H54 (cell line): Measurements from ENCODE around the gene SEC24C.
A peak's percentile ranks its signal among the peaks of the same experiment; 100 is the strongest.
"Not testable (repeated sequence)": the region's sequence is repeated elsewhere in the genome, so short reads cannot be mapped to it uniquely, and the experiment has no call there.

ENCODE experiments used
- DNase-seq: peaks from one replicate; pipeline ENCODE4 v3.0.0; 2011; ENCODE audit warnings: low spot score, mixed read lengths; ENCODE audit not compliant: insufficient read length
- FAIRE-seq: peaks from 3 replicates; lab custom pipeline; 2011; peaks lifted over from hg19 to GRCh38; lab: Jason Lieb, UNC
- POLR2A ChIP-seq: IDR thresholded peaks from 2 replicates; pipeline ENCODE4 v1.6.1; 2011; ENCODE audit warnings: low read depth, mild to moderate bottlenecking, low read length

SEC24C gene

GRCh38 chr10:73717556-73717955 lies 26.6 kb upstream of the SEC24C start:
- FAIRE-seq (no peak), DNase-seq (no peak)
- no peak for TF ChIP-seq POLR2A

DNA sequence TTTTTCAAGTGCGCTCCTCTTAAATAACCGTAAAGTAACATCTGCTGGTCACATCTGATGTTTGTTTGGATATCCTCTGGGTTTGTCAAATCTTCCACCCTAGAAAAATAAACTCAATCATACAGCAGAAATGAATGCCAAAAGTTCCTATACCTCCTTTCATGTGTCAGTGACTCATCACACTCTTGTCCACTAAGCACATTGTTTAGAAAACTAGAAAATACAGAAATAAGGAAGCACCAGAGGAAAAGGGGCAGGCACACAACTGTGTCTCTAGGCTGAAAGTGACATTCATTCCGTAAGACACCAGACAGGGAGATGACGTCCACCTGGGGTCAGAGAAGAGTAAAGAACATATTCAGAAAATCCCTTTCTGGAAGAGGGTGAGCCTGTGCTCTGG lies 23.6 kb upstream of the SEC24C start:
- DNase-seq, FAIRE-seq: not testable (repeated sequence)

DNA sequence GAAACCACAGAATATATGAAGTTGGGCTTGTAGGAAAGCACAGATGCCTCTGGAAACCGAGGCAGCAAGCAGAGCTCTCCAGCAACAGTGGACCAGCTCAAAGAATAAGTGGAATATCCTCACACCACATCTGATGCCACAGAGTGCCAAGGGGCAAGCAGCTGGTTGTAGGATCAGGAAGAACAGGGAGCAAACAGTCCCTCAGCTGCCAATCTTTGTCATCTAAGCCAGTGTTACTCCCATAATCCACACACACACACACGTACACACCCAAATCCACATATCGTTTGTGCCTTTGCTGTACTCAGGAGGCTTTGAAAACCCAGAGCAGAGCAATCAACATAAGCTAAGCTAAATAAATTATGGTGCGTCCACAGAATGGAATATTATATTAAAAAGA lies 20.7 kb upstream of the SEC24C start:
- FAIRE-seq (no peak), DNase-seq (no peak)
- no peak for TF ChIP-seq POLR2A

DNA sequence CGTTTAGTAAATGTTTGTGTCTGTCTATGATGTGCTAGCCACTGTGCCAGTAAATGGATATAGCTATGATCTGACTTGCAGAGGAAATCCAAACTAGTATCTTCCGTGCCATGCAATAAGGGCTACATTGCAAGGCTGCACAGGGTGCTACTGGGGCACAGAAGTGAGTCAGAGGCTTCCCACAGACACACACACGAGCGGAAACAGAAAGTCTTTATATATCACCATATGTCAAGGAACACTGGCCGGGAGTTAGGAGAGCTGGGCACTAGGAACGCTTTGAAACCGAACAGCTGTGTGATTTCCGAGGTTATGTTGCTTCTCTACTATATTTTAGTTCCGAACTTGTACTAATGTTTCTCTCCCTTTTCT lies 14.4 kb upstream of the SEC24C start:
- FAIRE-seq, result peak; percentile 82
- DNase-seq, result not testable (repeated sequence)

DNA sequence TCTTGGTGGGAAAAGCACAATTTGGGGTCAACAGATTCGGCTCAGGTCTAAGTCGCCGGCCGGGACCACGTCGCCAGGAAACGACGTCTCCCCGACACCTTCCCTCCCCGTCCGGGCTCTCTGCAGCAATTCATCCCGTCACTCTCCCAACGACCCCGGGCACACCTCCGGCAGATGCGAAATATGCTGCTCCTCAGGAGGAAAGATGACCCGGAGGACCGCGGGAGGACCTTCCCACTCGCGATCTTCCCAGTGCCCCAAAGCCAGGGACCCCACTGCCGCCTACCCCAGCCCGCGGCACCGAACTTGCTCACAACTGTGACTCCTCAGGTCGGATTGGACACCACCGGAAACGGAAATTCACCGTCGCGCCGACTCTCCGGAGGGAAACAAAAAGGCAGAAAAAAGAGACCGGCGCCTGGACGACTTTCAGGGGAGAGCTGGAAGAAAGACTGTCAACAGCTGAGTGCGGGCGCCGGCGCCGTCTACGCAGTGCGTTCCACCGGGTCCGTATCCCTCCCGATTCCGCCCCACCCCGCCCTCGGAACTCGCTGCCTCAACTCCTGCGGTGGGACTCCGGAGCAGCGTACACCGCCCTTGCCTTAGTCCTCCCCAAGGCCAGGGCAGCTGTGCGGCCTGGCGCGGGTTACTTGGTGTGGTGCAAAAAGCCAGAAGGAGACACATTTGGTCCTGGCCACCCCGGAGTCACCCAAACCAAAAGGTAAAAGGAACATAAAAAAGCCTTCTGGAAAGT lies 13.8 kb upstream of the SEC24C start:
- TF ChIP-seq POLR2A, result peak; percentile 79
- DNase-seq, result peak; percentile 77
- FAIRE-seq, result no peak

DNA sequence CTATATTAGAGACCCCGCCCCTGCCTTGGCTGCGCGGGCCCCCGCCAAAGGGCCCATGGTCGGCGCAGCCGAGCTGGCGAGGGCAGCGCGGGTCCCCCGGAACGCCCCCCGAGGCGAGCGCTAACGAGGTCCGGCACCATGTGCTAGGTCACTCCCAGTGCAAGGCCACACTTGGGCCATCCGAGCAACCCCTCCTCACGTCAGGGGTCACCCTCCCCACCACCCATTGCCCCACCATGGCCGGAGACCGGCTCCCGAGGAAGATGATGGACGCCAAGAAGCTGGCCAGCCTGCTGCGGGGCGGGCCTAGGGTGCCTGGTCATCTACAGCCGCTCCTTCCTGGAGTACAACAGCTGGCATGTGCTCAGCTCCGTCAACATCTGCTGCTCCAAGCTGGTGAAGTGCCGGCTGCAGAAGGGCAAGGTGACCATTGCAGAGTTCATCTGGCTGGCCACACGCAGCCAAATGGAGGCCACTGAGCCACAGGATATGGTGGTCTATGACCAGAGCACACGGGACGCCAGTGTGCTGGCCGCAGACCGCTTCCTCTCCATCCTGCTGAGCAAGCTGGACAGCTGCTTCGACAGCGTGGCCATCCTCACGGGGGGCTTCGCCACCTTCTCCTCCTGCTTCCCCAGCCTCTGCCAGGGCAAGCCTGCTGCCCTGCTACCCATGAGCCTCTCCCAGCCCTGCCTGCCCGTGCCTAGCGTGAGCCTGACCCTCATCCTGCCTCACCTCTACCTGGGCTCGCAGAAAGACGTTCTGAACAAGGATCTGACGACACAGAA lies 12.4 kb upstream of the SEC24C start:
- FAIRE-seq (no peak), DNase-seq (no peak)
- TF ChIP-seq POLR2A, result no peak

- no peak for TF ChIP-seq POLR2A
- no peak for FAIRE-seq
- no peak for DNase-seq
Measured at GRCh38 chr10:73732426-73732825, 11.7 kb upstream of the SEC24C start.

- no peak for TF ChIP-seq POLR2A
- FAIRE-seq, result no peak
Measured at GRCh38 chr10:73732931-73733623, 11.1 kb upstream of the SEC24C start.

GRCh38 chr10:73734028-73734720 lies 10.0 kb upstream of the SEC24C start:
- TF ChIP-seq POLR2A, result no peak
- DNase-seq (no peak), FAIRE-seq (no peak)

More at GRCh38 chr10:73732931-73733623, 11.1 kb upstream of the SEC24C start:
- no peak for DNase-seq

GRCh38 chr10:73734796-73735305 lies 9.3 kb upstream of the SEC24C start:
- DNase-seq, result no peak
- no peak for FAIRE-seq
- no peak for TF ChIP-seq POLR2A

GRCh38 chr10:73740501-73741254 lies 3.5 kb upstream of the SEC24C start:
- DNase-seq, FAIRE-seq: not testable (repeated sequence)

DNA sequence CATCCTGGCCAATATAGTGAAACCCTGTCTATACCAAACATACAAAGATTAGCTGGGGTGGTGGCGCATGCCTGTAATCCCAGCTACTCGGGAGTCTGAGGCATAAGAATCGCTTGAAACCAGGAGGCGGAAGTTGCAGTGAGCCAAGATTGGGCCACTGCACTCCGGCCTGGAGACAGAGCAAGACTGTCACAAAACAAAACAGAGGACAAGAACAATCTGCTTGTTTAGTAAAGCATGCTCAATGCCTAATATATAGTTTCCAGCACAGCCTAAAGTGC lies 1.8 kb upstream of the SEC24C start:
- DNase-seq, result no peak
- TF ChIP-seq POLR2A, result no peak
- no peak for FAIRE-seq

- FAIRE-seq, result no peak
- TF ChIP-seq POLR2A, result no peak
- no peak for DNase-seq
Measured at GRCh38 chr10:73743327-73743904, 756 bp upstream of the SEC24C start.
